HL-60/S4 treated with phorbol 12-myristate 13-acetate at 8.2 ng/mL for 4 days and 3 days (cell line): ENCODE results near the gene PRSS58.

Source experiments
- in situ Hi-C: fragments of 300-500 bp; cut with MboI; formaldehyde crosslinking; loops from 2 replicates; pipeline ENCODE4 v1.15.0; 2022; ENCODE audit warnings: low sequenced_read_pairs

The PRSS58 gene

GRCh38 chr7:142228537-142229104, 29.2 kb downstream of the PRSS58 start:
- in situ Hi-C loops: no loop called here
